Endothelial cell of umbilical vein (primary cell): ENCODE results near the gene NANOS3. TPM values are rescaled to one million over a fixed set of nuclear protein-coding genes. Genes with fewer than 3 reads are reported as not detected.

ENCODE experiments used
- BruUV-seq: library from RNA; stranded (reverse); fragments of 400-500 nt; replicated peaks from 2 replicates; lab custom pipeline; 2021; lab: Mats Ljungman, UMichigan
- CTCF ChIA-PET: fragments of 300-600, 350-600 bp; sonication (Branson Sonifier 250); formaldehyde crosslinking; loops from one replicate; lab custom pipeline; 2021; ENCODE audit warnings: antibody characterized with exemption, inconsistent platforms; lab: Charles Lee
- POLR2A ChIA-PET: fragments of 300-600, 350-600 bp; sonication (Branson Sonifier 250); formaldehyde crosslinking; loops from one replicate; lab custom pipeline; 2021; ENCODE audit warnings: antibody characterized with exemption, inconsistent platforms; lab: Charles Lee
- DNase-seq: peaks from one replicate; pipeline ENCODE4 v3.0.0-alpha.2; 2011; ENCODE audit warnings: low read depth, low spot score
- FAIRE-seq: peaks from 2 replicates; lab custom pipeline; 2011; peaks lifted over from hg19 to GRCh38; lab: Jason Lieb, UNC
- H2AFZ ChIP-seq: 2 replicates; pipeline ENCODE4 v1.6.0; 2012; ENCODE audit warnings: low read depth, low read length, control low read depth, inconsistent platforms
- H3K27ac ChIP-seq: 2 replicates; pipeline ENCODE4 v1.5.1; 2011; ENCODE audit warnings: low read depth, mild to moderate bottlenecking, control low read depth, low read length, moderate library complexity; ENCODE audit not compliant: insufficient read depth
- H3K27me3 ChIP-seq, 2 experiments: 2 replicates each; pipeline versions ENCODE4 v1.6.0 to v1.6.1; 2011; ENCODE audit warnings: low read length in 2 of 2, mixed read lengths in 1 of 2; ENCODE audit not compliant: control insufficient read depth in 2 of 2, insufficient read depth in 2 of 2
- H3K36me3 ChIP-seq, 2 experiments: 2 replicates in 1 of 2; 3 replicates in 1 of 2; pipeline ENCODE4 v1.5.1; 2011; ENCODE audit warnings: low read length in 2 of 2, mild to moderate bottlenecking in 1 of 2, moderate library complexity in 1 of 2; ENCODE audit not compliant: control insufficient read depth in 2 of 2, insufficient read depth in 2 of 2; ENCODE audit errors: extremely low read depth in 1 of 2
- H3K4me1 ChIP-seq: 3 replicates; pipeline ENCODE4 v1.5.1; 2011; ENCODE audit warnings: mild to moderate bottlenecking, low read length; ENCODE audit not compliant: control insufficient read depth, insufficient read depth; ENCODE audit errors: extremely low read depth
- H3K4me2 ChIP-seq: 2 replicates; pipeline ENCODE4 v1.6.1; 2011; ENCODE audit warnings: low read length, control low read depth, mixed read lengths; ENCODE audit not compliant: insufficient read depth
- H3K4me3 ChIP-seq, 3 experiments: fragments of 200-600 bp in 1 of 3; sonication (generic), shearing (Covaris generic) in 1 of 3; replicated peaks in 1 of 3; 2 replicates each; pipeline ENCODE4 v1.5.1; 2011 to 2016; ENCODE audit warnings: control low read depth in 3 of 3, low read length in 3 of 3, mild to moderate bottlenecking in 2 of 3, inconsistent platforms in 1 of 3, low read depth in 1 of 3, moderate library complexity in 1 of 3; ENCODE audit not compliant: insufficient read depth in 1 of 3
- H3K79me2 ChIP-seq: 2 replicates; pipeline ENCODE4 v1.6.0; 2012; ENCODE audit warnings: low read length, inconsistent platforms; ENCODE audit not compliant: control insufficient read depth, insufficient read depth
- H3K9ac ChIP-seq: replicated peaks from 2 replicates; pipeline ENCODE3; 2011; ENCODE audit warnings: low read length, control low read depth; ENCODE audit not compliant: insufficient read depth; ENCODE audit errors: extremely low read depth
- H3K9me1 ChIP-seq: replicated peaks from 3 replicates; pipeline ENCODE4 v1.6.0; 2011; ENCODE audit warnings: mild to moderate bottlenecking, low read length; ENCODE audit not compliant: control insufficient read depth, insufficient read depth; ENCODE audit errors: extremely low read depth
- H3K9me3 ChIP-seq: replicated peaks from 2 replicates; pipeline ENCODE4 v1.5.1; 2012; ENCODE audit warnings: low read length, inconsistent platforms; ENCODE audit not compliant: control insufficient read depth, insufficient read depth
- H4K20me1 ChIP-seq: replicated peaks from 2 replicates; pipeline ENCODE3; 2011; ENCODE audit warnings: mild to moderate bottlenecking, low read length; ENCODE audit not compliant: control insufficient read depth, insufficient read depth; ENCODE audit errors: extremely low read depth
- EZH2 ChIP-seq: IDR thresholded peaks from 2 replicates; pipeline ENCODE4 v1.6.1; 2012; ENCODE audit warnings: borderline replicate concordance, low read depth, mild to moderate bottlenecking, moderate library complexity, low read length, inconsistent platforms; ENCODE audit not compliant: severe bottlenecking
- FOS ChIP-seq: IDR thresholded peaks from 2 replicates; pipeline ENCODE4 v1.6.1; 2011; ENCODE audit warnings: mild to moderate bottlenecking, low read length, moderate library complexity, borderline replicate concordance; ENCODE audit not compliant: insufficient read depth
- JUN ChIP-seq: IDR thresholded peaks from 2 replicates; pipeline ENCODE4 v1.6.1; 2011; ENCODE audit warnings: borderline replicate concordance, low read depth; ENCODE audit not compliant: insufficient read length, insufficient read depth
- POLR2A ChIP-seq: IDR thresholded peaks from 2 replicates; pipeline ENCODE4 v1.6.1; 2012; ENCODE audit warnings: low read depth, mild to moderate bottlenecking, control low read depth, low read length
- POLR2AphosphoS5 ChIP-seq: IDR thresholded peaks from 2 replicates; pipeline ENCODE4 v1.6.1; 2012; ENCODE audit warnings: low read depth, mild to moderate bottlenecking, control low read depth, low read length, moderate library complexity; ENCODE audit not compliant: insufficient read depth
- dilution Hi-C: fragments of 300-500 bp; cut with MboI; formaldehyde crosslinking; loops from one replicate; pipeline ENCODE4 v1.15.0; 2019; ENCODE audit warnings: low sequenced_read_pairs; ENCODE audit not compliant: extremely low pct_ligation_motif_present
- intact Hi-C: fragments of 100-400 bp; cut with micrococcal nuclease; formaldehyde crosslinking; loops from one replicate; pipeline ENCODE4 v1.10.0; 2022
- polyA plus RNA-seq, 4 experiments: library from polyadenylated mRNA; depleted of rRNA in 3 of 4; stranded (reverse) in 3 of 4; unstranded in 1 of 4; fragments of >200 nt; gene quantifications; 2 replicates each; pipeline versions ENCODE4 v1.2.1 to v1.2.3, GENCODE V29; 2011 to 2012; ENCODE audit warnings: missing spikeins in 1 of 4
- total RNA-seq: library from RNA; stranded (reverse); gene quantifications from 2 replicates; pipeline ENCODE4 v1.2.3, GENCODE V29; 2021
- TF ChIP-seq, protein P1 (sequence below): IDR thresholded peaks from 2 replicates; pipeline ENCODE4 v1.6.1; 2011; ENCODE audit not compliant: insufficient read depth, insufficient read length

NANOS3 gene
- total and polyA plus RNA-seq, 2 donors (not counting 3 experiments of a cell fraction or from before 2014, with no cell fraction given) = 1.0 to 4.4 TPM

DNA sequence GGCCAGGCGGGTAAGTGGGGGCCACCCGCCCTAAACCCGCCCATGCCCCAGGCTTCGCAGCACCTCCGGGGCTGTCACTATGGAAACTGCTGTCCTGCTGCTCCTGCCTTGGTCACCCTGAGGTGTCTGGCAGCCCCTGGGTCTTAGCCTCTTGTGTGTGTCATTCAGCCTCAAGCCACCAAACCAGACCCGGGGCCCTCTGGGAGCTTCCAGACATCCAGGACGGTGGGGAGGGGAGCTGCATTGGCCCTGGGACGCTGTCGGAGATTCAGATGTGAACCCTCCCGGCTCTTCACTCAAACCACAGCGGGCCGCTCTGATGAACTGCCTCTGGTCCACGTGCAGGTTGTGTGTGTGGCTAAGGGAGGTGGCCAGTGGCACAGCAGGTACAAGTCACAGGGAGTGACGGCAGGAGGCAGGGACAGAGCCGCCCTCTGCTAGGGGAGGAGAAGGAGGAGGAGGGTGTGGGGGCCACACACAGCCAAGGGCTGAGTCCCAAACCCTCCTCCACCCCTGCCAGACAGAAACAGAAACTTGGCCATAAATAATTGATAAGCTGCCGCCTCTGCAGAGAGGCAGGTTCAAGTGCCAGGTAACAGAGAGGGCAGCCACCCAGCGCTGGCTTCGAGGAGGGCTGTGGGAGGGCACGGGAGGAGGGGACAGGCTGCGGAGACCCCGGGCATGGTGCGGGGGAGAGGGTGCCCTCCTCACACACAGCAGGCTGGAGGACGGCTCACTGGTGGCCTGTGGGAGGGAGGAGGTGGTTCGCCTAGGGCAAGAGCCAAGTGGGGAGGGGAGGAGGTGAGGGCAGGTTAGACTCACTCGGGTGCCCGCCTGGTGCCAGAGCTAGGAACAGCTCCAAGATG lies 8.0 kb downstream of the NANOS3 start:
- Histone ChIP-seq H3K4me3 (no peak overlapping the region), H3K27ac (no peak overlapping the region), H2AFZ (no peak overlapping the region), H3K4me1 (peaks cover 5% of the 10 kb centered on the region), H3K4me2 (no peak overlapping the region), H3K27me3 (no peaks in the 10 kb centered on the region), H3K36me3 (no peaks in the 10 kb centered on the region), H3K9me1 (no peaks in the 10 kb centered on the region), H3K79me2 (no peaks in the 10 kb centered on the region), H3K9me3 (no peaks in the 10 kb centered on the region), H4K20me1 (no peaks in the 10 kb centered on the region), H3K9ac (no peak overlapping the region)
- DNase-seq = no peak
- ChIA-PET CTCF (interaction anchor here (0.7 to 1.6 kb wide), 6 partner anchors 12 to 251 kb away, joined by 3 to 5 read pairs (median 4); partner anchors contain the start of gene ASF1B), POLR2A (no interaction called here)
- intact Hi-C loops = loop anchor here (5.0 kb wide), 2 partner anchors 172 to 462 kb away; no protein-coding TSS in a partner anchor
- TF ChIP-seq, protein P1, sequence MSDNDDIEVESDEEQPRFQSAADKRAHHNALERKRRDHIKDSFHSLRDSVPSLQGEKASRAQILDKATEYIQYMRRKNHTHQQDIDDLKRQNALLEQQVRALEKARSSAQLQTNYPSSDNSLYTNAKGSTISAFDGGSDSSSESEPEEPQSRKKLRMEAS = no peak
- TF ChIP-seq EZH2 (no peak), JUN (no peak), FOS (no peak), POLR2AphosphoS5 (no peak), POLR2A (no peak)
- no TSS peak for BruUV-seq
- FAIRE-seq = no peak
- dilution Hi-C loops = no loop called here
